Measurements from ENCODE around the gene PPP1R3F.

- TF ChIP-seq EZH2 (IDR thresholded peaks at IDR 0.05; ENCODE audit: low read depth): no peak
- TF ChIP-seq, protein P1, sequence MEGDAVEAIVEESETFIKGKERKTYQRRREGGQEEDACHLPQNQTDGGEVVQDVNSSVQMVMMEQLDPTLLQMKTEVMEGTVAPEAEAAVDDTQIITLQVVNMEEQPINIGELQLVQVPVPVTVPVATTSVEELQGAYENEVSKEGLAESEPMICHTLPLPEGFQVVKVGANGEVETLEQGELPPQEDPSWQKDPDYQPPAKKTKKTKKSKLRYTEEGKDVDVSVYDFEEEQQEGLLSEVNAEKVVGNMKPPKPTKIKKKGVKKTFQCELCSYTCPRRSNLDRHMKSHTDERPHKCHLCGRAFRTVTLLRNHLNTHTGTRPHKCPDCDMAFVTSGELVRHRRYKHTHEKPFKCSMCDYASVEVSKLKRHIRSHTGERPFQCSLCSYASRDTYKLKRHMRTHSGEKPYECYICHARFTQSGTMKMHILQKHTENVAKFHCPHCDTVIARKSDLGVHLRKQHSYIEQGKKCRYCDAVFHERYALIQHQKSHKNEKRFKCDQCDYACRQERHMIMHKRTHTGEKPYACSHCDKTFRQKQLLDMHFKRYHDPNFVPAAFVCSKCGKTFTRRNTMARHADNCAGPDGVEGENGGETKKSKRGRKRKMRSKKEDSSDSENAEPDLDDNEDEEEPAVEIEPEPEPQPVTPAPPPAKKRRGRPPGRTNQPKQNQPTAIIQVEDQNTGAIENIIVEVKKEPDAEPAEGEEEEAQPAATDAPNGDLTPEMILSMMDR (conservative IDR thresholded peaks at IDR 0.05): no peak
Observed at GRCh38 chrX:49242545-49243066, 27.0 kb upstream of the PPP1R3F start.
